Activated CD4-positive, alpha-beta T cell treated with anti-CD3 and anti-CD28 coated beads for 1 hour (primary cell): ENCODE results near the gene TBR1.

Experiments
- DNase-seq: peaks from one replicate; pipeline ENCODE4 v3.0.0-alpha.2; 2020

The TBR1 gene

DNA sequence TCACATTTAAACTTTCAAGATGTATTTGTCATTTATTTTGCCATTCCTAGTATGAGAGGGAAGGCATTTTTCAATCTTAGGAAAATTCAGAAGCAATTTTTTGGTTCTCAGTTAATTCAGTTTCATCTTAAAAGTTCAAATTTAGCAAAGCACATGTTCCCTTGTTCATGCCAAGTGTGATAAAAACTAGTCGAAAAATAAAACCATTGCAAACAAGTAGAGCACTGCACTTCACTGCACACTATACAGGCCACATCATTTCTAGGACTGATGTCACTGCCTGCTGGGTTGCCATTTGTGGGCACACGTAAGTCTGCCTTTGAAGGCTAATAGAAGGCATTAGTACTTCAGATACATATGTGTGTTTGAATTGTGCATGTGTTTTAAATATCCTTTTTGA lies 14.3 kb downstream of the TBR1 start:
- DNase-seq = no peak

DNA sequence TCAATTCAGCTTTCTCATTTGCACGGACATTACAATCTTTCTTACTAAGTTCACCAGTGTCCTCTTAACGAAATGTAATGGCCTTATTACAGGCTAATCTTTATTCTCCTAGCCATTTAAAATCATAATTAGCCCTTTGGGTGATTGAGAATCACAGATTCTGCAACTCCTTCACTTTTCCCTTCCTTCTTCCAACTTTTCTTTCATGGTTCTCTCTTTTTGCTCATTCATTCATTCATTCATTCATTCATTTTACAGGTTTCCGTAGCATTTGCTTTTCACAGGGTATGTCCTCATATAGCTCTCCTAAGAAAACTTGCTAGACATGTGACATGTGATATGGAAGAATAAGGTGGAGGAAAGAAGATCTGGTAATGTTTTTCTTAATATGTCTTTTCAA lies 16.0 kb downstream of the TBR1 start:
- DNase-seq = no peak

DNA sequence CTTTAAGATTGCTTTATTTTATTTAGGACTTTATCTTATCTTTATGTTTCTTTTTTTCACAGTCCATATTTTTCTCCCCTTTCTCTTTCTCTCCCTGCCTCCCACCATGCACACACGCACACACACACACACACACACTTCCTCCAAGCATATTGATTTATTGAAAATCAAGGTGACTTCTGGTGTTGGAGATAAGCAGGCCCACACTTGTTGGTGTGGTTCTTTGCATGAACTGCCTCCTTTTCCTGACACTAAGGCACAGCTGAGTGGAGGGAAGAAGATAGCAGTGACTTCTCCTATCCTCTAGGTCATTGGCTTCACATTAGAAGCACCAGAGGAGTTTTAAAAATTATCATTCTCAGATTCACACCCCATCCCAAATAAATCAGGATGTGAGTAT lies 18.0 kb downstream of the TBR1 start:
- DNase-seq = no peak

DNA sequence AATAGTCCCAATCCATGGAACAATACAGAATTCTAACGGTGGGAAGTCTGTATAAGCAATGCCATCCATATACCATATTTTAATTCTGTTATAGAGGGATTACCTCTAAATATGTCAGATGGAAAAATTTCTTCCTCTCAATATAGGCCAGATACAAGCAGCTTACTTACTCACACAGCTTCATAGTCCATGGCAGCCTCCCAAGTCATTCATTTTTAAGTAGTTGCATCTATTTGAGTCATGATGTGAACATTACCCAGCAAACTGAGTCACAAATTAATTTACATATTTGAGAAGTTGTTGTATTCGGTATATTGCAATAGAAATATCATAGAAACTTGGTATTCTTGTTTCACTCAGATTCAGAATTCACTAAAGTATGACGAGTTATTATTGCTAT lies 20.3 kb downstream of the TBR1 start:
- no peak for DNase-seq

- no peak for DNase-seq
Measured at GRCh38 chr2:161438598-161438997, 22.5 kb downstream of the TBR1 start.

DNA sequence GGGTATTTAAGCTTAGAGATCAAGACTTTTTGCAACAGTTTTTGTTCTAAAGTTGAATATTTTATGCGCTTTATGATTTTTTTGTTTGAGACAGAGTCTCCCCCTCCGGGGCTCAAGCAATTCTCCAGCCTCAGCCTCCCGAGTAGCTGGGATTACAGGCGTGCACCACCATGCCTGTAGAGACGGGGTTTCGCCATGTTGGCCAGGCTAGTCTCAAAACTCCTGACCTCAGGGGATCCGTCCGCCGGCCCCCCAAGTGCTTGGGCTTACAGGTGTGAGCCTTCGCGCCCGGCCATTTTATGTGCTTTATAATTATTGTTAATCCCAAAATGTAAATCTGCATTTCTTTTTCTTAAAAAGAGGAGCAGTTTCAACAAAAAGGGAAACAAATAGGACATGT lies 29.0 kb downstream of the TBR1 start:
- DNase-seq = no peak

DNA sequence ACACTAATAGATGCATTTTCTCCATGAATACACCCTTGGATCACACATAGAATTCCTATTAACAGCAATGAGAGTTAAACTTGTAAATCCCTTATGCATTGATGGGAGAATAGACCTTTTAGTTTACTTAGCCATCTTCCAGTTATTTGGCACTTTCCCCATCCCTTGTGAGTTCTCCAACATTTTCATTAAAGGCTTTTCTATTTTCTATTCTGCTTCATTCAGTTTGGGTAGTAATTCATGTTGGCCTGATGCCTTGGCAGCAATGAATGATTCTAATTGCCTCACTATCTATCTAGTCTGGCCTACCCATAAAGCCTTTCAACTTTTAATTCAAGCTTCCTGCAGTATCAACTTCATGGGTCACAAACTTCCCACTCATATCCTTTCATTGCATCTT lies 32.3 kb downstream of the TBR1 start:
- DNase-seq = no peak

DNA sequence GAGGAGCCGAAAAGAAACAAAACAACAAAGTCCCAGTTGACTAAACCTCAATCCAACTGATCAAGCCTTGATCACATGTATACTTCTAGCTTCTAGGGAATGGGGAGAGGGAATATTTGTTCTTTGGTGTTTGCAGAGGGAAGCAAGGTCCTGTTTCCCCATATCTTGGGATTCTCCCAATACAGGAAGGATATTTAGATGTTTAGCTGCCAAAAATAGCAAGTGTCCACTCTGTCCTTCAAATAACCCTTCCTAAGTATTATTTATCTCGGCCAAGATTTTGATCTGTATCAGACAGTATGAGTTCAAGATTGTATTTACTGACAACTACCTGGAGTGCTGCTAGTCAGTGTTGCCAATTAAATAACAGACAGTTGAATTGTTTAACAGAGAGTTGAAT lies 55.5 kb downstream of the TBR1 start:
- DNase-seq = no peak

- DNase-seq = no peak
Measured at GRCh38 chr2:161474920-161475319, 58.8 kb downstream of the TBR1 start.
